ENCODE measurements around the gene CCR4. TPM values are rescaled to one million over a fixed set of nuclear protein-coding genes. Genes with fewer than 3 reads are reported as not detected.

CCR4 gene
- total and polyA plus RNA-seq, 11 donors, result 0.01 to 1.8 (median 0.32) TPM; not detected in 8

DNA sequence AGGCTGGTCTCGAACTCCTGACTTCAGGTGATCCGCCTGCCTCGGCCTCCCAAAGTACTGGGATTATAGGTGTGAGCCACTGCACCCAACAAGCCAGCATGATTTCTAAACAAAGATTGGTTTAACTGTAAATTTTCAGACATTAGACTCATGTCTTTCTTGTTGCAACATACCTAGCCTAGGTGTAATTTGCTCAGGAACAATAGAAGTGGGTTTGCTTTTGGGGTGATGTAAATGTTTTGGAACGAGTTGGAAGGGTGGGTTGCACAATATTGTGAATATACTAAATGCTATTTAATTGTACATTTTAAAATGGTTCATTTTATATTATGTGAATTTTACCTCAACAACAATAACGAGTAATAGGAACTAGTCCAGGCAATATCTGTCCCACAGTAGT, 7.1 kb downstream of the CCR4 start:
- H3K4me3 ChIP-seq, result no peak overlapping the region
- no peak overlapping the region for H3K27ac ChIP-seq
- H3K27me3 ChIP-seq, result no peaks in the 10 kb centered on the region
- no peak for DNase-seq
- WGBS, 4 donors, result 90 to 95% (median 92%) methylated on average over 5 of the region's 5 CpGs
- TF ChIP-seq, protein P1, sequence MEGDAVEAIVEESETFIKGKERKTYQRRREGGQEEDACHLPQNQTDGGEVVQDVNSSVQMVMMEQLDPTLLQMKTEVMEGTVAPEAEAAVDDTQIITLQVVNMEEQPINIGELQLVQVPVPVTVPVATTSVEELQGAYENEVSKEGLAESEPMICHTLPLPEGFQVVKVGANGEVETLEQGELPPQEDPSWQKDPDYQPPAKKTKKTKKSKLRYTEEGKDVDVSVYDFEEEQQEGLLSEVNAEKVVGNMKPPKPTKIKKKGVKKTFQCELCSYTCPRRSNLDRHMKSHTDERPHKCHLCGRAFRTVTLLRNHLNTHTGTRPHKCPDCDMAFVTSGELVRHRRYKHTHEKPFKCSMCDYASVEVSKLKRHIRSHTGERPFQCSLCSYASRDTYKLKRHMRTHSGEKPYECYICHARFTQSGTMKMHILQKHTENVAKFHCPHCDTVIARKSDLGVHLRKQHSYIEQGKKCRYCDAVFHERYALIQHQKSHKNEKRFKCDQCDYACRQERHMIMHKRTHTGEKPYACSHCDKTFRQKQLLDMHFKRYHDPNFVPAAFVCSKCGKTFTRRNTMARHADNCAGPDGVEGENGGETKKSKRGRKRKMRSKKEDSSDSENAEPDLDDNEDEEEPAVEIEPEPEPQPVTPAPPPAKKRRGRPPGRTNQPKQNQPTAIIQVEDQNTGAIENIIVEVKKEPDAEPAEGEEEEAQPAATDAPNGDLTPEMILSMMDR (IDR thresholded peaks at IDR 0.05), result no peak
- TF ChIP-seq POLR2A (IDR thresholded peaks at IDR 0.05), result no peak
- H3K4me1 ChIP-seq, result peaks cover 0 to 6% (median 0%) of the 10 kb centered on the region in 12 donors
- intact Hi-C loops (cut with DNase I), result loop anchor here in 1 of 10 donors (10.0 kb wide), 1 partner anchor 116 kb away; no protein-coding TSS in a partner anchor
- H3K36me3 ChIP-seq, result no peaks in the 10 kb centered on the region
- no peaks in the 10 kb centered on the region for H3K9me3 ChIP-seq
- ATAC-seq, result no peak

DNA sequence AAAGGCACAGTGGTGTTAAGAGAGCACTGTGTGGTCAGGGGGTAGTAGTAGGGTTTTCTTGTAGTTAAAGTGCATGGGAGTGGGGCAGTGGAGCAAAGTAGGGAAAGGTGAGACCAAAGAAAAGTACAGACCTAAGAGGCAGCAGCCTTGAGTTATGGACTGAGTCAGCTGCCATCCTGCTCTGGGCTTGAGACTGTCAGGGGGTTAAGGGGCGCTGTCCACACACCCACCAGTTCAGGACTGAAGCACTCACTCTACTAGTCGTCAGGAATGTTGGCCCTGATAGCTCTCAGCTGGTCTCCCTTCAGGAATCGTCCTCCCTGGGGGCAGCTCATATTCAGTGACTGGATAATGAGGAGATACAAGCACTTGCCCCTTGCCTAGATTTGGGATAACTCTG, 7.9 kb downstream of the CCR4 start:
- WGBS, 4 donors, result 10 to 26% (median 23%) methylated on average over 3 of the region's 3 CpGs
- Histone ChIP-seq H3K36me3 (no peaks in the 10 kb centered on the region), H3K4me3 (no peak overlapping the region), H3K27ac (no peak overlapping the region), H3K9me3 (no peaks in the 10 kb centered on the region), H3K27me3 (no peaks in the 10 kb centered on the region), H3K4me1 (peaks cover 0 to 6% (median 0%) of the 10 kb centered on the region in 12 donors)
- ATAC-seq (peak in 1 of 4 donors; percentile 22), DNase-seq (no peak)
- intact Hi-C loops (cut with DNase I), result loop anchor here in 1 of 10 donors (10.0 kb wide), 1 partner anchor 115 kb away; no protein-coding TSS in a partner anchor
- TF ChIP-seq, protein P1 (IDR thresholded peaks at IDR 0.05), result no peak
- TF ChIP-seq POLR2A (IDR thresholded peaks at IDR 0.05), result no peak

DNA sequence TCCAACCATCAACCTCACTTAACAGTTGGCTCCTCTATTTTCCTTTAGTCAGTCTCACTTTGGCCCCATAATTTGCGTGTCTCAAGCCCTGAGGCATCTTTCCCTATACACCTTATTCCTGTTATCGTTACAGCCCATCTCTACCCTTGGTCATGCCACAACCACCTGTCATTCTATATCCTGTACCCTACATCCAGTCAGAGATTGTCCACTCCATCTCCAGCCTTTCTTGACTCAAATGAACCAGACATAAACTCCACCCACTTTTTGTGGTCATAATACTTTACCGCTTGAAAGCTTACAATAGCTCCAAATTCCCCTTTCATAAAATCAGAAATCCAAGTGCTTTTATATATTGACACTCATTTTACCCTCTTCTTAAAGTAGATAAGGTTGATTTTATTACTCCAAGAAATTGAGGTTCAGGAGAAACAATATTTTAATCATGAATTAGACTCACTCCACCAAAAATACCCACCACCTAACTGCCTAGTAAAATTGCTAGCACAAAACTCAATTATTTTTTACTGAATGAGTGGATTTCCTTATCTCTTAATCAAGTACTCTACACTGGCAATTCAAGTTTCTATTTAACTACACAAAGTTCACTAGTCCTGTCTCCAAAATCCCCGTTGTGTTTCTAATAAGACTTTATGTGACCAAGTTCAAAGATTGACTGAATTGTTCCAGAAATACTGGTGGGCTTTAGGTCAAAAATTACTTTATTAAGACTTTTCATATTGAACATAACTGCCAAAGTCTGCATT, 9.1 kb downstream of the CCR4 start:
- H3K4me3 ChIP-seq, result no peak overlapping the region
- peaks cover 0 to 3% (median 0%) of the 10 kb centered on the region in 12 donors for H3K9me3 ChIP-seq
- H3K36me3 ChIP-seq, result no peaks in the 10 kb centered on the region
- no peak overlapping the region for H3K27ac ChIP-seq
- WGBS, 4 donors, result 92 to 95% (median 94%) methylated on average over 4 of the region's 4 CpGs
- intact Hi-C loops (cut with DNase I), result no loop called here
- H3K4me1 ChIP-seq, result peaks cover 0 to 6% (median 0%) of the 10 kb centered on the region in 12 donors
- TF ChIP-seq POLR2A (IDR thresholded peaks at IDR 0.05), result no peak
- TF ChIP-seq, protein P1 (IDR thresholded peaks at IDR 0.05), result no peak
- H3K27me3 ChIP-seq, result no peaks in the 10 kb centered on the region
- ATAC-seq, result no peak
- no peak for DNase-seq

DNA sequence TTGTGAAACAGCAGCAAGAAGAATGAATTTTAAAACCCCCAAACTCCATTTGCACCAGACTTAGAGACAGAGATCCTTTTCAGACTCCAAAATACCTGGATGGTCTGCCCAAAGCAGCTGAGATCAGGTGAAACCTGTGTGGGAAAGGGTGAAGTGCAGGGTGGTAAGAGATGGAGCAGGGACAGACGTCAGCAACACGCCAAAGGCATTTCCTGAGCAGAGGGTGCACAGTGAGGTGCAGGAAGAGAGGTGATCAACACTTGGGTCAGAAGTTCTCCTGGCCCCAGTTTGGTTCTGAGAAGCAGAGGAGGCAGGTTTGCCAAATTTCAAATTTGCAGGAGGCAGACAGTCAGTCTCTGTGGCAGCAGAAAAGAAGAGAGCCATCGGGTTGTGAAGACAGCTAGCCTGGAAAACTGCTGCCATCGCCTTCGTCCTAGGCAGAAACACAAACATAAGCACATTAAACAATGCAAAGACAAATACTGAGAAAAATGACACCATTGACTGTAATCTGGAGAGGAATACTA, 9.8 kb downstream of the CCR4 start:
- no peak overlapping the region for H3K4me3 ChIP-seq
- DNase-seq (no peak), ATAC-seq (peak in 1 of 4 donors; percentile 28)
- H3K27ac ChIP-seq, result no peak overlapping the region
- H3K9me3 ChIP-seq, result peaks cover 0 to 10% (median 0%) of the 10 kb centered on the region in 12 donors
- 43 to 65% (median 49%) methylated on average over 5 of the region's 5 CpGs for WGBS, 4 donors
- no peaks in the 10 kb centered on the region for H3K36me3 ChIP-seq
- H3K27me3 ChIP-seq, result no peaks in the 10 kb centered on the region
- H3K4me1 ChIP-seq, result peaks cover 0 to 6% (median 0%) of the 10 kb centered on the region in 12 donors
- TF ChIP-seq, protein P1 (IDR thresholded peaks at IDR 0.05), result no peak
- no peak for TF ChIP-seq POLR2A (IDR thresholded peaks at IDR 0.05)
- intact Hi-C loops (cut with DNase I), result no loop called here

Data from heart left ventricle (tissue), 16 donors.